GM19023 (cell line): ENCODE measurements around the gene SYT11.

Source experiments
- ATAC-seq: cut with Tn5 transposase; IDR thresholded peaks from one replicate; pipeline ENCODE4 v1.9.1; 2021; ENCODE audit warnings: mild to moderate bottlenecking, moderate library complexity; ENCODE audit not compliant: unreplicated experiment

SYT11 gene

GRCh38 chr1:155859881-155860871, 809 bp downstream of the SYT11 start:
- ATAC-seq, result peak; percentile 33

- no peak for ATAC-seq
Measured at GRCh38 chr1:155860970-155861510, 1.7 kb downstream of the SYT11 start.

- ATAC-seq, result no peak
Measured at GRCh38 chr1:155861896-155862295, 2.5 kb downstream of the SYT11 start.

GRCh38 chr1:155864393-155864792, 5.0 kb downstream of the SYT11 start:
- ATAC-seq, result no peak

GRCh38 chr1:155867766-155868165, 8.4 kb downstream of the SYT11 start:
- no peak for ATAC-seq

- no peak for ATAC-seq
Measured at GRCh38 chr1:155871390-155871789, 12.0 kb downstream of the SYT11 start.

- ATAC-seq, result no peak
Measured at GRCh38 chr1:155872527-155872926, 13.2 kb downstream of the SYT11 start.

- ATAC-seq, result no peak
Measured at GRCh38 chr1:155873860-155874259, 14.5 kb downstream of the SYT11 start.

GRCh38 chr1:155877945-155878344, 18.6 kb downstream of the SYT11 start:
- ATAC-seq, result no peak

- ATAC-seq, result no peak
Measured at GRCh38 chr1:155880251-155880650, 20.9 kb downstream of the SYT11 start.

- ATAC-seq, result no peak
Measured at GRCh38 chr1:155880950-155881349, 21.6 kb downstream of the SYT11 start.

- no peak for ATAC-seq
Measured at GRCh38 chr1:155882235-155882634, 22.9 kb downstream of the SYT11 start.

- ATAC-seq, result no peak
Measured at GRCh38 chr1:155882766-155883165, 23.4 kb downstream of the SYT11 start.

GRCh38 chr1:155884031-155884960, 24.9 kb downstream of the SYT11 start:
- no peak for ATAC-seq

- ATAC-seq, result no peak
Measured at GRCh38 chr1:155884982-155885381, 25.6 kb downstream of the SYT11 start.

- no peak for ATAC-seq
Measured at GRCh38 chr1:155888481-155888880, 29.1 kb downstream of the SYT11 start.

GRCh38 chr1:155889566-155889965, 30.2 kb downstream of the SYT11 start:
- no peak for ATAC-seq

GRCh38 chr1:155890251-155890650, 30.9 kb downstream of the SYT11 start:
- no peak for ATAC-seq

- ATAC-seq, result no peak
Measured at GRCh38 chr1:155892796-155893195, 33.4 kb downstream of the SYT11 start.

GRCh38 chr1:155893389-155894142, 34.2 kb downstream of the SYT11 start:
- no peak for ATAC-seq
